GM19455 (cell line): ENCODE data around the gene KRT39.

Experiments
- ATAC-seq: cut with Tn5 transposase; IDR thresholded peaks from one replicate; pipeline ENCODE4 v1.9.1; 2021; ENCODE audit not compliant: unreplicated experiment

Gene KRT39

GRCh38 chr17:40981115-40981514, 14.4 kb upstream of the KRT39 start:
- ATAC-seq: no peak

DNA sequence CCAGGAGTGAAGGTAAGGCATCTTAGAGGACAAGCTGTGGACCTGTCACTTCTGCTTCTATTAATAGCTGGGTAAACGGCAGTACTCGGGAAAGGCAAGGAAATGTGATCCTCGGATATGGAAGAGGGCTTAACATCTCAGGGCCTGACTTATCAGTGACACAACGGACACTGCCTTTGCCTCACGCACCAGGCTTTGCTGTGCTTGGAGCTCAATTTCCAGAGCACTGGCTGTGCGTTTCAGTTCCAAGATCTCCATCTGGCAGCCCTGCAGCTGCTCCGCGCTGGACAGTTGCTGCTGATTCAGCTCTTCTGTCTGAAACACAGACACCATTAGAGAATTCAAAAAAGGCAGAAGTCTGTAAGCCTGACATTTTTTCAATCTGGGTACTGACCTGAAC, 13.8 kb upstream of the KRT39 start:
- ATAC-seq: no peak

DNA sequence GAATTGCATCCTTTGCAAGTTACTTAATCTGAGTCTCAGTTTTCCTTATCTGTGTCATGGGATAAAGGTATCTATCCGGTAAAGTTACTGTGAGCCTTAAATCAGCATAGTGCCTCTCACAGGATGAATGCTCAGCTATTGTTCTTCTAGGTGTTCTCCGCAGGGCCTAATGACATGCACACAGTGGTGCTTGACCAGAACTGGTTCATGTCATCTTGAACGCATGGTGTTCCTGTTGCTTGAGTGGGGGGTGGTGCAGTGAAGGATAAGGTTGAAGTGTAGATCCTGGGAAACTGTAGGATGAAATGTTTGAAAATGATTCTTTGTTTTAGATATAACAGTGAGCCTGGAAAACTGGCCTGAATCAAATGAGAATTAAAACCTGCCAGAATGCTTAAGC, 13.4 kb upstream of the KRT39 start:
- ATAC-seq: no peak

- no peak for ATAC-seq
Observed at GRCh38 chr17:40978575-40979151, 11.9 kb upstream of the KRT39 start.

- ATAC-seq: no peak
Observed at GRCh38 chr17:40975516-40975915, 8.8 kb upstream of the KRT39 start.

DNA sequence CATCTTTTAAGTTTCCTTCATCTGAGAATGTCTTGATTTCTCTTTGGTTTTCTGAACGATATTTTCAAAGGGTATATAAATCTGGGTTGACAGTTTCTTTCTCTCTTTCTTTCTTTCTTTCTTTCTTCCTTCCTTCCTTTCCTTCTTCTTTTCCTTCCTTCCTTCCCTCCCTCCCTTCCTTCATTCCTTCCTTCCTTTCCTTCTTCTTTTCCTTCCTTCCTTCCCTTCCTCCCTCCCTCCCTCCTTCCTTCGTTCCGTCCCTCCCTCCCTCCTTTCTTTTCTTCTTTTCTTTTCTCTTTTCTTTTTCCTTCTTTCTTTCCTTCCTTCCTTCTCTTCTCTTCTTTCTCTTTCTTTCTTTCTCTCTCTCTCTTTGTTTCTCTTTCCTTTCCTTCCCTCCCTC, 7.6 kb upstream of the KRT39 start:
- ATAC-seq: no peak

DNA sequence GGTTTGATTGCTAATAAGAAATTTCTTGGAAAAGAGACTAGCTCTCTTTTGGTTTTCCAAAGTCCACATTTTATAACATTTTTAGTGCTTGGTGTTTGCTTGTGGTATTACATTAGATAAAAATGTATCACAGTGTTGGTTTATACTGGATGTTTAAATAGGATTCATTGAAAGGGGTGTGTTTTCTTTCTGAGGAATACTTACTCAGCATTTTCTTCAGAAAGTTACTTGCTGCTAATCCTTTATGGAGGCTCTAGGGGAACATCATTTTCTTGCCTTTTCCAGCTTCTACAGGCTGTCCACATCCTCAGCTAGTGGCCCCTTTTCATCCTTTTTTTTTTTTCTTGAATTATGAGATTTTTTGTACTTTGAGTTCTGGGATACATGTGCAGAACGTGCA, 834 bp upstream of the KRT39 start:
- no peak for ATAC-seq

- no peak for ATAC-seq
Observed at GRCh38 chr17:40963838-40964237, 2.9 kb downstream of the KRT39 start.

DNA sequence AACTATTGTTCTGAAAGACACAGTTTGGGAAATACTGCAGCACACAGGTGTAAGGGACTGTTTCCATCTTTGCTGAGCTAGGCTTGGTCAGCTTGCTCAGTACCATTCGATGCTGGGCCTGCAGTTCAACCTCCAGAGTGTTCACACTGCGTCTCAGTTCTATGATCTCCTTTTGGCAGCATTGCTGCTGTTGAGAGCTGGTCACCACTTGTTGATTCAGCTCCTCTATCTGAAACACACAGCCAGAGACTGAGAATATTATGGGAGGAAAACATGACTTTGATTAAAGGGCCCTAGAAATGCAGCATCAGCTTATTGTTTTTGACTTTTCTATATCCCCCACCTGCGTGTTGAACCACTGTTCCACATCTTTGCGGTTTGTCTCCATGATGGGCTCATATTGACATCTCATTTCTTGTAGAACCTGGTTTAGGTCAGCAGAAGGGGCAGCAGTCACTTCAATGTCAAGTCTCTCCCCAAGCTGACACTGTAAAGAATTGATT, 4.6 kb downstream of the KRT39 start:
- no peak for ATAC-seq

DNA sequence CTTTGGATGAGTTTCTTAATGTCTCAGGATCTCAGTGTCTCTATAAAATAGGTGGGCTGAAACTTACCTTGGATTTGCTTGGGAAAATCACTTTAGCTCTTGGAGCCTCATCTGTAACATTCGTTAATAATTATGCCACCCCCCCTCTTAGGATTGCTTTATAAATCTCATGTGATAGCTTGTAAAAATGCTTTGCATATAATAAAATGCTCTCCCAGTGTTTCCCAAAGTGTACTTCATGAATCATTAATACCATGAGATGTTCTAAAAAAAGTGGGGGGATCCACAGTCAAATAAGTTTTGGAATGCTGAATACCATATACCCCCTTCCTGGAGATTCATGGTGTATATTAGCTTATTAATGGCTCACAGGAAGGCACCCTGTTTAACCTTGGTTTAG, 5.2 kb downstream of the KRT39 start:
- no peak for ATAC-seq

- no peak for ATAC-seq
Observed at GRCh38 chr17:40960144-40960543, 6.6 kb downstream of the KRT39 start.

DNA sequence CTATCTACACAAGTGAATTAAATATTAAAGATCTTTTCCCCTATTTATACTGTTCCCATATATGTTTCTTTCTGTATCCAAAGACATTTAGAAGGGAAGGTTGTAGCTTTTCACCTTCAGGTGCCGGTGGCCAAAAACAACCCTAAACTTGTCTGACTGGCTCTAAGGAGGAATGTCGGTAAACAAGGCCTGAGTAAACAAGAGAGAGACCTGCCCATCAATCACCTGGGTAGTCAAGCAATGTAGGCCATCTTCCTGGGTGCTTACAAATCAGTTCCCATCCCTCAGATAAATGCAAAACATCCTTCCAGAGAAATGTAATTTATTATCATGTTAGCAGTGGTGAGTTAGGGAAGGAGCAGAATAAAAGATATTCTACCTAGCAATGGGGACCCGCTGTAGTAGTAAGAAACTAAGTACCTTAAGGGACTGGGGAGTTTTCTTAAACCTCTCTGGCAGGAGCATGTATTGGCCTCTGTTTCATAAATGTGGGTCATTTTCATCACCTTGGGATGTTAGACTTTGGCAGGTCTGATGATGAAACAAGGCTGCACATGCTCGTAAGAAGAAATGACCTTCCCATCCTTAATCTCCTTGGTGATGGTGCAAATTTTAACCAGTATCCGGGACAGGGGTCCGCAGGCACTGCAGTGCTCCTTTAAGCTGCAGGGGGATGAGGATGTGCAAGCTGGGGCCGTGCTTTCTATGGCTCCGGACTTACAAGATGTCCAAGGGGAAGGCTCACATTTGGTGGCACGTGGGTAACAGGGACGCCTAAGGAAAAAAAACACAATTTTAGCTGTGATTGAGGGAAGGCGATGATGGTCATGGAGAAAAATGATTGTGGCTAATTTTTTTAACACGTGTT, 8.4 kb downstream of the KRT39 start:
- ATAC-seq: no peak

- no peak for ATAC-seq
Observed at GRCh38 chr17:40956401-40957254, 10.1 kb downstream of the KRT39 start.

- ATAC-seq: no peak
Observed at GRCh38 chr17:40953881-40954280, 12.9 kb downstream of the KRT39 start.

- no peak for ATAC-seq
Observed at GRCh38 chr17:40952661-40953060, 14.1 kb downstream of the KRT39 start.

GRCh38 chr17:40952154-40952553, 14.6 kb downstream of the KRT39 start:
- ATAC-seq: no peak

DNA sequence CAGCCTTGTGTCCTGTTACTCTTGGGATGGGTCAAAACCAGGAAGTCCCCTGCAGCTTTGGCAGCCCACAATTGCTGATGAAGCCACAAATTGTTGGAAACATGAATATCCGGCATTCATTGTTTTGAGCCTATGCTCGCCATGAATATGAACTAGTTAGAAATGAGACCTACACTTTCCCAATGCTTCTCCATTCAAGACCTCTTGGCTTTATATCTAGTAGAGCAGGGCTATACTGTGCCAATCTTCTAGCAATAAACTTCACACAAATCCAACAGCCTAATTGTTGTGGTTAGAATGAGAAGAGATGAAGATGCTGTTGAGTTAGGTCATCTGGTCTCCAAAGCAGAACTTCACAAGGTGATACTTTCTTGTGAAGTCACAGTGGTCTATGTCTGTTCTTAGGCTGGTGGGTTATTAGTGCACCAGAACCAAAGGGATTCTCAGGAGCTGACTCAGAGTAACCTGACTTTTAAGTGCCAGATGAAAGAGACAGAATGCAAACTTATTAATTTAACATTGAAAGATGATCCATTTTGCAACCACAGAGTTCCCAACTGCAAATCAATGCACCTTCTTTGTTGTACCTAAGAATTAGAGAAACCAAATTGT, 15.6 kb downstream of the KRT39 start:
- no peak for ATAC-seq

GRCh38 chr17:40950176-40950575, 16.6 kb downstream of the KRT39 start:
- ATAC-seq: no peak

DNA sequence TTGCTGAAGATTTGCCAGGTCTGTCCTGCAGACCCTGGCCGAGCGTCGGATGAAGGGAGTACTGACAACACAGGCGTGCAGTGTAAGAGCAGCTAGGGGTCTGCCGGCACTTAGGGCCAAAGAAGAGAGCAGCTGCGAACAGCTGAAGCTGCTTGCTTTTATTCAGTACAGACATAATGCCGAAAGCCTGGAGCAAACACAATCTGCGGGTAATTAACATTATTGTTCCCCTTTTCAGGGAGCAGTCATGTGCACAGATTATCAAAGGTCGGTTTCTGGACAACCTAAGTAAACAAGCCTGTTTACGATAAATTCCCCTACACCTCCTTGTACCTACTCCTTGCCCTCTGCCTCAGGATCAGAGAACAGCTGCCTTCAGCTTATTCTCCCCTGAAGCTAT, 17.3 kb downstream of the KRT39 start:
- ATAC-seq: no peak

DNA sequence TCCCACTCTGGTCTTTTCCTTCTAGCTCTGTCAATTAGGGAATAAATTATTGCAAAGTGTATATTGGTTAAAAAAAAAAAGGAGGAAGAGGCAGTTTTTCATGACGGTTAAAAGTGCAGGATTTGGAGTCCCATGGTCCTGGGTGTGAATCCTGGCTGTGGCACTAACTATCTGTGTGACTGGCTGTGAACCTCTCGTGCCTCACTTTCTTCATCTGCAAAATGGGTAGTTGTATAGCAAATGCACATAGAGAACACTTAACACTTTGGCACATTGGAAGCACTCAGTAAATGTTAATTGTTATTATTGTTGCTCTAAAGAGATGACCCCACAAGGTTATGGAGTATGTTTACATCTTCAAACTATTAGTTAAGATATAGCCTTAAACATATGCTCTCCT, 18.8 kb downstream of the KRT39 start:
- ATAC-seq: no peak

GRCh38 chr17:40945414-40945813, 21.3 kb downstream of the KRT39 start:
- no peak for ATAC-seq
